IMR-90 (cell line): ENCODE measurements around the gene RLF. TPM values are rescaled to one million over a fixed set of nuclear protein-coding genes. Genes with fewer than 3 reads are reported as not detected.
"Not testable (repeated sequence)": the region's sequence is repeated elsewhere in the genome, so short reads cannot be mapped to it uniquely, and the experiment has no call there.

Source experiments
- ATAC-seq: fragments of 200-7000 bp; cut with Tn5 transposase; 2 replicates; pipeline ENCODE4 v1.9.1; 2020; ENCODE audit warnings: low read depth, mild to moderate bottlenecking, moderate library complexity
- BruUV-seq: library from RNA; stranded (reverse); fragments of 400-500 nt; replicated peaks from 2 replicates; lab custom pipeline; 2021; lab: Mats Ljungman, UMichigan
- CTCF ChIA-PET: fragments of 300-600 bp; formaldehyde crosslinking; extraction: SDS; loops from one replicate; lab custom pipeline; 2021; ENCODE audit warnings: antibody characterized with exemption; lab: Yijun Ruan, JAX
- POLR2A ChIA-PET: fragments of 300-600 bp; sonication (Branson Sonifier 250); formaldehyde crosslinking; loops from one replicate; lab custom pipeline; 2022; ENCODE audit warnings: antibody characterized with exemption; ENCODE audit not compliant: unreplicated experiment; lab: Charles Lee
- DNase-seq: peaks from one replicate; pipeline ENCODE4 v3.0.0; 2013
- H2AFZ ChIP-seq: replicated peaks from 2 replicates; pipeline ENCODE3; 2013; ENCODE audit warnings: low read length, mild to moderate bottlenecking; ENCODE audit not compliant: poor library complexity
- H2AK5ac ChIP-seq: 2 replicates; pipeline ENCODE4 v1.6.1; 2013; ENCODE audit warnings: low read depth, low read length, inconsistent platforms
- H2AK9ac ChIP-seq: replicated peaks from 2 replicates; pipeline ENCODE3; 2013; ENCODE audit warnings: mild to moderate bottlenecking, low read depth, low read length, moderate library complexity; ENCODE audit not compliant: poor library complexity
- H2BK120ac ChIP-seq: 2 replicates; pipeline ENCODE4 v1.6.1; 2013; ENCODE audit warnings: low read depth, low read length, inconsistent platforms
- H2BK15ac ChIP-seq: 3 replicates; pipeline ENCODE4 v1.6.1; 2013; ENCODE audit warnings: low read depth, low read length, inconsistent platforms
- H2BK20ac ChIP-seq: 2 replicates; pipeline ENCODE4 v1.6.1; 2013; ENCODE audit warnings: low read depth, mild to moderate bottlenecking, inconsistent platforms, low read length, moderate library complexity
- H2BK5ac ChIP-seq: 2 replicates; pipeline ENCODE4 v1.6.1; 2013; ENCODE audit warnings: mild to moderate bottlenecking, low read depth, low read length, inconsistent platforms; ENCODE audit not compliant: poor library complexity, severe bottlenecking
- H3K14ac ChIP-seq: replicated peaks from 2 replicates; pipeline ENCODE4 v1.6.1; 2013; ENCODE audit warnings: low read depth, low read length, inconsistent platforms
- H3K18ac ChIP-seq: 2 replicates; pipeline ENCODE4 v1.6.1; 2013; ENCODE audit warnings: low read depth, low read length, control low read depth
- H3K23ac ChIP-seq: 2 replicates; pipeline ENCODE4 v1.6.1; 2013; ENCODE audit warnings: low read depth, low read length, inconsistent platforms
- H3K27ac ChIP-seq: 2 replicates; pipeline ENCODE4 v1.5.1; 2013; ENCODE audit warnings: mild to moderate bottlenecking, control low read depth, low read length; ENCODE audit not compliant: insufficient read depth
- H3K27me3 ChIP-seq: 2 replicates; pipeline ENCODE4 v1.6.1; 2013; ENCODE audit warnings: low read length; ENCODE audit not compliant: control insufficient read depth, insufficient read depth
- H3K36me3 ChIP-seq: 2 replicates; pipeline ENCODE4 v1.6.1; 2013; ENCODE audit warnings: low read length, mixed read lengths; ENCODE audit not compliant: control insufficient read depth, insufficient read depth
- H3K4ac ChIP-seq: 2 replicates; pipeline ENCODE4 v1.6.1; 2013; ENCODE audit warnings: low read depth, low read length, inconsistent platforms
- H3K4me1 ChIP-seq: 2 replicates; pipeline ENCODE4 v1.6.1; 2013; ENCODE audit warnings: low read length, mixed read lengths; ENCODE audit not compliant: control insufficient read depth, insufficient read depth
- H3K4me2 ChIP-seq: 2 replicates; pipeline ENCODE4 v1.6.1; 2013; ENCODE audit warnings: low read depth, mild to moderate bottlenecking, control low read depth, low read length, moderate library complexity
- H3K4me3 ChIP-seq: 2 replicates; pipeline ENCODE4 v1.5.1; 2013; ENCODE audit warnings: low read depth, mild to moderate bottlenecking, control low read depth, low read length, moderate library complexity; ENCODE audit not compliant: insufficient read depth
- H3K56ac ChIP-seq: 2 replicates; pipeline ENCODE4 v1.6.1; 2013; ENCODE audit warnings: low read length, inconsistent platforms; ENCODE audit not compliant: insufficient read depth; ENCODE audit errors: extremely low read depth
- H3K79me1 ChIP-seq, 2 experiments: 2 replicates each; pipeline ENCODE4 v1.6.1; 2013; ENCODE audit warnings: low read length in 2 of 2, inconsistent platforms in 1 of 2, low read depth in 1 of 2
- H3K9ac ChIP-seq: 2 replicates; pipeline ENCODE4 v1.6.1; 2013; ENCODE audit warnings: low read depth, low read length, control low read depth
- H3K9me1 ChIP-seq: 2 replicates; pipeline ENCODE4 v1.6.1; 2013; ENCODE audit warnings: low read length, inconsistent platforms; ENCODE audit not compliant: insufficient read depth
- H3K9me3 ChIP-seq: 2 replicates; pipeline ENCODE4 v1.6.1; 2013; ENCODE audit warnings: low read length; ENCODE audit not compliant: control insufficient read depth, insufficient read depth
- H4K20me1 ChIP-seq: 2 replicates; pipeline ENCODE4 v1.6.1; 2013; ENCODE audit warnings: low read length, inconsistent platforms; ENCODE audit not compliant: insufficient read depth
- H4K5ac ChIP-seq: 2 replicates; pipeline ENCODE4 v1.6.1; 2013; ENCODE audit warnings: mild to moderate bottlenecking, low read depth, low read length, control low read depth
- H4K8ac ChIP-seq, 2 experiments: 2 replicates each; pipeline ENCODE4 v1.6.1; 2013; ENCODE audit warnings: low read depth in 2 of 2, low read length in 2 of 2, control low read depth in 1 of 2, inconsistent platforms in 1 of 2
- H4K91ac ChIP-seq: 2 replicates; pipeline ENCODE4 v1.6.1; 2013; ENCODE audit warnings: low read depth, low read length, inconsistent platforms; ENCODE audit not compliant: insufficient read depth
- BHLHE40 ChIP-seq: fragments of 150-350 bp; IDR thresholded peaks from 2 replicates; pipeline ENCODE4 v1.6.1; 2016; ENCODE audit warnings: mild to moderate bottlenecking, low read depth, low read length
- CTCF ChIP-seq: conservative IDR thresholded peaks from 2 replicates; pipeline ENCODE4 v1.5.1; 2012; ENCODE audit warnings: mild to moderate bottlenecking, low read depth, low read length, improper control_type of control experiment
- ELK1 ChIP-seq: fragments of 150-350 bp; IDR thresholded peaks from 2 replicates; pipeline ENCODE4 v1.6.1; 2016; ENCODE audit warnings: low read depth, mild to moderate bottlenecking, low read length, moderate library complexity, borderline replicate concordance
- MAZ ChIP-seq: IDR thresholded peaks from 2 replicates; pipeline ENCODE4 v1.6.1; 2012; ENCODE audit warnings: low read depth, mild to moderate bottlenecking, low read length, improper control_type of control experiment, moderate library complexity, borderline replicate concordance
- POLR2A ChIP-seq: IDR thresholded peaks from 2 replicates; pipeline ENCODE4 v1.6.1; 2012; ENCODE audit warnings: mild to moderate bottlenecking, low read depth, low read length
- RCOR1 ChIP-seq: IDR thresholded peaks from 2 replicates; pipeline ENCODE4 v1.6.1; 2012; ENCODE audit warnings: mild to moderate bottlenecking, low read length, improper control_type of control experiment; ENCODE audit not compliant: insufficient replicate concordance
- WGBS, 2 experiments: methylation state at CpG; one replicate each; pipeline versions ENCODE4 v1.1.5 to v1.1.7; 2013; ENCODE audit warnings: missing lambda C conversion rate in 2 of 2; ENCODE audit not compliant: insufficient read length in 1 of 2; ENCODE audit errors: extremely low coverage in 2 of 2; 5-methylcytosine and 5-hydroxymethylcytosine counted together
- dilution Hi-C: fragments of 300-500 bp; cut with HindIII; formaldehyde crosslinking; loops from one replicate; pipeline ENCODE4 v1.14.3; 2018; ENCODE audit warnings: low sequenced_read_pairs; ENCODE audit not compliant: unreplicated experiment
- in situ Hi-C: fragments of 300-500 bp; cut with MboI; formaldehyde crosslinking; loops from 3 replicates; pipeline ENCODE4 v1.14.3; 2019; ENCODE audit warnings: low sequenced_read_pairs, inconsistent platforms, mixed read lengths
- intact Hi-C: fragments of 100-400 bp; cut with micrococcal nuclease; formaldehyde crosslinking; loops from 2 replicates; pipeline ENCODE4 v1.10.0; 2022
- polyA plus RNA-seq, 3 experiments: library from polyadenylated mRNA; depleted of rRNA; stranded (reverse); fragments of >200 nt; gene quantifications; 2 replicates each; pipeline ENCODE4 v1.2.3, GENCODE V29; 2012; ENCODE audit warnings: low replicate concordance in 1 of 3
- total RNA-seq: library from RNA; depleted of rRNA; stranded (reverse); fragments of >200 nt; gene quantifications from 2 replicates; pipeline ENCODE4 v1.2.3, GENCODE V29; 2012

RLF gene
- total and polyA plus RNA-seq, 2 of the 4 experiments (the other 2 are of a cell fraction) = 4.4 to 29.8 TPM

- Histone ChIP-seq H2BK120ac (no peak overlapping the region), H3K56ac (no peak overlapping the region), H4K5ac (no peak overlapping the region), H2AK5ac (no peak overlapping the region), H3K9me3 (no peaks in the 10 kb centered on the region), H3K18ac (no peak overlapping the region), H3K4me3 (no peak overlapping the region), H3K4me2 (no peak overlapping the region), H3K9me1 (peaks cover 4% of the 10 kb centered on the region; the same call in 1 of the 2 replicates), H3K79me1 (peaks cover 0 to 52% of the 10 kb centered on the region in 2 experiments; a peak in 3 of 4 replicates), H3K4ac (no peak overlapping the region), H2BK15ac (no peak overlapping the region), H3K36me3 (no peaks in the 10 kb centered on the region), H4K20me1 (peaks cover 93% of the 10 kb centered on the region), H3K27ac (no peak overlapping the region), H2AFZ (no peak overlapping the region), H3K4me1 (peaks cover 6% of the 10 kb centered on the region; the same call in 1 of the 2 replicates), H2AK9ac (no peak overlapping the region), H3K27me3 (no peaks in the 10 kb centered on the region), H4K91ac (no peak overlapping the region), H3K14ac (no peak overlapping the region), H2BK20ac (no peak overlapping the region), H3K23ac (no peak overlapping the region), H4K8ac (no peak overlapping the region), H3K9ac (no peak overlapping the region), H2BK5ac (no peak overlapping the region)
- ChIA-PET POLR2A (no interaction called here), CTCF (interaction anchor here (0.7 kb wide), 1 partner anchor 22 kb away, joined by 3 read pairs; no protein-coding TSS in a partner anchor)
- in situ Hi-C loops = no loop called here
- WGBS, 2 experiments = no CpG with 5 or more reads among the region's 3 CpGs
- no peak for ATAC-seq
- no TSS peak for BruUV-seq
- no peak for DNase-seq
- intact Hi-C loops = no loop called here
- dilution Hi-C loops = no loop called here
- TF ChIP-seq ELK1 (no peak), RCOR1 (no peak), BHLHE40 (no peak), CTCF (no peak), POLR2A (no peak), MAZ (no peak)
Observed at GRCh38 chr1:40174788-40175187, 13.6 kb downstream of the RLF start.

- H3K4ac ChIP-seq, ATAC-seq, H3K14ac ChIP-seq, H3K27ac ChIP-seq, intact Hi-C loops, H3K9ac ChIP-seq, in situ Hi-C loops, H2BK20ac ChIP-seq, H3K4me1 ChIP-seq, H2AK5ac ChIP-seq, H2BK120ac ChIP-seq, H2BK5ac ChIP-seq, H4K8ac ChIP-seq, dilution Hi-C loops, H3K4me2 ChIP-seq, H3K18ac ChIP-seq, H3K36me3 ChIP-seq, H3K56ac ChIP-seq, H3K9me1 ChIP-seq, H4K91ac ChIP-seq, H4K5ac ChIP-seq, POLR2A ChIA-PET, H3K9me3 ChIP-seq, DNase-seq, H2AK9ac ChIP-seq, BruUV-seq, H3K23ac ChIP-seq, H3K27me3 ChIP-seq, H2AFZ ChIP-seq, H2BK15ac ChIP-seq, H3K4me3 ChIP-seq: not testable (repeated sequence)
- Histone ChIP-seq H3K79me1 (peaks cover 0 to 52% of the 10 kb centered on the region in 2 experiments; a peak in 2 of 4 replicates), H4K20me1 (peaks cover 95% of the 10 kb centered on the region)
- CTCF ChIA-PET = interaction anchor here (0.7 kb wide), 2 partner anchors 14 to 39 kb away, joined by 4 to 6 read pairs; no protein-coding TSS in a partner anchor
- WGBS, 2 experiments = no CpG with 5 or more reads among the region's 15 CpGs
Observed at GRCh38 chr1:40176989-40177388, 15.8 kb downstream of the RLF start.
